Kidney (tissue), 14 donors: Measurements from ENCODE around the gene AKAP8. TPM values are rescaled to one million over a fixed set of nuclear protein-coding genes. Genes with fewer than 3 reads are reported as not detected.

ENCODE experiments used
- DNase-seq, 5 donors: peaks; one replicate each; pipeline ENCODE4 v3.0.0-alpha.2; 2013 to 2020
- FAIRE-seq: peaks from 2 replicates; lab custom pipeline; 2012; peaks lifted over from hg19 to GRCh38; lab: Jason Lieb, UNC
- H3K27ac ChIP-seq, 2 donors: one replicate each; pipeline ENCODE4 v1.7.0; 2013; ENCODE audit warnings: low read depth in 2 of 2, low read length in 2 of 2, inconsistent platforms in 1 of 2
- H3K27me3 ChIP-seq: one replicate; pipeline ENCODE4 v1.7.1; 2013; ENCODE audit warnings: low read length, inconsistent platforms; ENCODE audit not compliant: control insufficient read depth, insufficient read depth
- H3K36me3 ChIP-seq, 3 donors: one replicate each; pipeline versions ENCODE4 v1.7.0 to v1.7.1; 2013; ENCODE audit warnings: low read length in 3 of 3, control low read depth in 1 of 3, inconsistent platforms in 1 of 3; ENCODE audit not compliant: insufficient read depth in 3 of 3, control insufficient read depth in 2 of 3
- H3K4me1 ChIP-seq, 3 donors: one replicate each; pipeline versions ENCODE4 v1.7.0 to v1.7.1; 2013; ENCODE audit warnings: low read length in 3 of 3, inconsistent platforms in 1 of 3, low read depth in 1 of 3; ENCODE audit not compliant: control insufficient read depth in 2 of 3, insufficient read depth in 2 of 3
- H3K4me3 ChIP-seq, 3 donors: one replicate each; pipeline versions ENCODE4 v1.7.0 to v1.8.1; 2013; ENCODE audit warnings: low read length in 3 of 3, control low read depth in 1 of 3, inconsistent platforms in 1 of 3
- H3K9ac ChIP-seq, 3 donors: one replicate each; pipeline versions ENCODE4 v1.7.0 to v1.7.1; 2013; ENCODE audit warnings: low read length in 3 of 3, control low read depth in 1 of 3, inconsistent platforms in 1 of 3
- H3K9me3 ChIP-seq, 3 donors: one replicate each; pipeline versions ENCODE4 v1.7.0 to v1.7.1; 2013; ENCODE audit warnings: low read length in 3 of 3, control low read depth in 1 of 3, inconsistent platforms in 1 of 3; ENCODE audit not compliant: control insufficient read depth in 2 of 3, insufficient read depth in 1 of 3
- CTCF ChIP-seq: IDR thresholded peaks from 3 replicates; pipeline ENCODE4 v1.5.1; 2012; ENCODE audit warnings: mild to moderate bottlenecking, moderate library complexity, borderline replicate concordance; ENCODE audit not compliant: insufficient read depth; ENCODE audit errors: extremely low read depth
- intact Hi-C: fragments of 100-400 bp; cut with DNase I; formaldehyde crosslinking; loops from one replicate; pipeline ENCODE4 v1.11.1; 2022
- polyA plus RNA-seq: library from polyadenylated mRNA; stranded (reverse); fragments of 350-450 nt; fragmentation: Illumina TruSeq; extraction: RNeasy Lipid Tissue Mini Kit (QIAGEN cat#74804); gene quantifications from one replicate; pipeline ENCODE4 v1.2.3, GENCODE V29; 2014; ENCODE audit warnings: low read depth, low replicate concordance; ENCODE audit not compliant: insufficient read depth
- total RNA-seq: library from RNA; stranded (reverse); fragmentation: NEBNext Ultra II Directional; extraction: Animal tissue kit (Norgen Biotek cat#: 25700); gene quantifications from one replicate; pipeline ENCODE4 v1.2.1, GENCODE V29; 2021
- donor health status: control.
- donor health status: control.
- donor health status: control.
- donor health status: control.
- donor health status: control.
- donor health status: DM: yes; HTN: yes; CAD: no.
- donor health status: Normal renal cell carcinoma (clear cell type).

AKAP8 gene
- total and polyA plus RNA-seq, 2 donors from 2014 or later: 11.5 to 60.2 TPM

- H3K4me3 ChIP-seq: no peak overlapping the region
- DNase-seq (peak in 2 of 5 donors; percentile 30 to 43), FAIRE-seq (no peak)
- no peaks in the 10 kb centered on the region for H3K9me3 ChIP-seq
- TF ChIP-seq CTCF: no peak
- no peaks in the 10 kb centered on the region for H3K36me3 ChIP-seq
- H3K4me1 ChIP-seq: peaks cover 2 to 45% (median 45%) of the 10 kb centered on the region in 3 donors
- peak overlapping the region in 1 of 2 donors; percentile 41 for H3K27ac ChIP-seq
- no peak overlapping the region for H3K9ac ChIP-seq
- H3K27me3 ChIP-seq: no peaks in the 10 kb centered on the region
- intact Hi-C loops: no loop called here
Measured at GRCh38 chr19:15315101-15315500, 64.5 kb downstream of the AKAP8 start.

- intact Hi-C loops: no loop called here
- no peak for TF ChIP-seq CTCF
- H3K36me3 ChIP-seq: no peaks in the 10 kb centered on the region
- peaks cover 2 to 48% (median 41%) of the 10 kb centered on the region in 3 donors for H3K4me1 ChIP-seq
- FAIRE-seq (no peak), DNase-seq (no peak)
- no peak overlapping the region for H3K4me3 ChIP-seq
- H3K9ac ChIP-seq: no peak overlapping the region
- no peak overlapping the region for H3K27ac ChIP-seq
- H3K27me3 ChIP-seq: no peaks in the 10 kb centered on the region
- no peaks in the 10 kb centered on the region for H3K9me3 ChIP-seq
Measured at GRCh38 chr19:15313649-15314279, 65.8 kb downstream of the AKAP8 start.

GRCh38 chr19:15307169-15307568, 72.4 kb downstream of the AKAP8 start:
- H3K4me1 ChIP-seq: peaks cover 6 to 31% (median 23%) of the 10 kb centered on the region in 3 donors
- no peaks in the 10 kb centered on the region for H3K9me3 ChIP-seq
- no peak overlapping the region for H3K9ac ChIP-seq
- peaks cover 0 to 2% (median 0%) of the 10 kb centered on the region in 3 donors for H3K36me3 ChIP-seq
- no peak for DNase-seq
- FAIRE-seq: no peak
- intact Hi-C loops: no loop called here
- no peaks in the 10 kb centered on the region for H3K27me3 ChIP-seq
- TF ChIP-seq CTCF: no peak
- peak overlapping the region in 1 of 3 donors; percentile 20 for H3K4me3 ChIP-seq
- no peak overlapping the region for H3K27ac ChIP-seq
